Left hindlimb (tissue), 1 donor: ENCODE results near the gene ARHGAP23.

Source experiments
- DNase-seq: peaks from one replicate; pipeline ENCODE4 v3.0.0-alpha.2; 2018

Gene ARHGAP23

DNA sequence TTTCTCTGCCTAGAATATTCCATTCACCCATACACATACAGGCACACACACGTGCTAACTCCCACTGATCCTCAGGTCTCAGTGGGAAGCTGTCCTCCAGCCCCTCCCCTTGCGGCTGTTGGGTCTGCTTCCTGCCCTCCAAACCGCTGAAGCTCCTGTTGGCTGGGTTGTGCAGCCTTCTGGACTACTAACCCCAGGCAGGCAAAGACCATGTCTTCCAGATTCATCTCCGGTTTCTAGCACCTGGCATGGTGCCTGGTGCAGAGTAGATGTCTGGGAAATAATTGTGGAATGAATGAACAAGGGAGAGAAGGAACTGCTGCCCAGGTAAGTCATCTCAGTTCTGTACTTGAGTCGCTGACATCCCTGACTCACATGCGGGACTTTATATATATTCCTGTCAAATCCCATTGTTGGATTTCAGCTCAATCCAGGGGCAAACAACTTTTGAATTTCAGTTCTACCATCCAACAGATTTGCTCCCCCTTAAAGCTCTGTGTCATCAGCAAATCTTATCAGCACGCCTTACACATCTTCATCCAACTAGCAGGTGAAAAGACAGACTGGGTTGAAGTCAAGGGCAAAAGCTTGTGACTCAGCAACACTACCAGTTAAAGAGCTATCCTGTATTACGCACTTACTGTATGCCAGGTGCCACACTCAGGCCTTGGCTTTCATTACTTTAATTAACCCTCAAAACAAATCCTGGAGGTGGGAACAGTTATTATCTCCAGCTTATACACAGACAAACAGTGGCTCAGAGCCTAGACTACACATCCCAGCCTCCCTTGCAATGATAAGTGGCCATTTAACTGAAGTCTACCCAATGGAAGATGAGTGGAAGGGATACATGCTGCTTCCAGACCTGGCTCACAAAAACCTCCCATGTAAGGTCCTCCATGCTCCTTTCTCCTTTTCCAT, 126.4 kb downstream of the ARHGAP23 start:
- no peak for DNase-seq

DNA sequence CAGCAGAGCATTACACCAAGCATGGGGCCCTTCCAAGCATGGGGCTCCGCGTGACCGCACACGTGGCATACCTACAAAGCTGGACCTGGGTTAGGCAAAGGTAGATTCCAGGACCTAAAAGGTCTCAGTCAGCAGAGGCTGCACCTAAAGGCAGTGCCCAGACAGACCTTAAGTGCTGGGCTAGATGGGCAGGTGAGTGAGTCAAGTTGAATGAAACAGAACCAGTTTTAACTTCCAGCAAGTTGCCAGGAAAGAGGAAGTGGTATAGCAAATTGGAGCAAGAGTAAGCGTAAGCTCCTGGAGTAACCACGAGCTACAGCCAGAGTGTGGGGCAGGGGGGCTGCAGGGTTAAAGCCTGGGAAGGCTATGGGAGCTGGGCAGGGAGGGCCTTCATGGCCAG, 128.0 kb downstream of the ARHGAP23 start:
- DNase-seq, result no peak

DNA sequence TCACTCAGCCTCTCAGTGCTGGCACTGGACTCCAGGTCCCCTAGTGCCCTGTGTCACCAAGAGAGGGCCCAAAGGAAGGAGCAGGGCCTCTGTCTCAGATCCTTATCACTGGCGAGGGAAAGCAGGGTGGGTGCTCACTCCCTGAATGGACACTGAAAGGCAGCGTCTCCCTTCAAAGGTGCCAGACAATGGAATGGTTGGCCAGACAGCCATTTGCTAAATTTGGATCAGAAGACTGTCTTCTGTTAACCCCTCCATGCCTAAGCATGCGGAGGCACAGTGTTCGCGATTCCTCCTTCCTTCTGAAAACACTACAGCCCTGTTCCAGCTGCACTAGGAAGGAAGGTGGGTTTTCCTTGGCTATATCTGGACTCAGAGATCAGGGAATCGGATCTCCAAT, 129.1 kb downstream of the ARHGAP23 start:
- no peak for DNase-seq

DNA sequence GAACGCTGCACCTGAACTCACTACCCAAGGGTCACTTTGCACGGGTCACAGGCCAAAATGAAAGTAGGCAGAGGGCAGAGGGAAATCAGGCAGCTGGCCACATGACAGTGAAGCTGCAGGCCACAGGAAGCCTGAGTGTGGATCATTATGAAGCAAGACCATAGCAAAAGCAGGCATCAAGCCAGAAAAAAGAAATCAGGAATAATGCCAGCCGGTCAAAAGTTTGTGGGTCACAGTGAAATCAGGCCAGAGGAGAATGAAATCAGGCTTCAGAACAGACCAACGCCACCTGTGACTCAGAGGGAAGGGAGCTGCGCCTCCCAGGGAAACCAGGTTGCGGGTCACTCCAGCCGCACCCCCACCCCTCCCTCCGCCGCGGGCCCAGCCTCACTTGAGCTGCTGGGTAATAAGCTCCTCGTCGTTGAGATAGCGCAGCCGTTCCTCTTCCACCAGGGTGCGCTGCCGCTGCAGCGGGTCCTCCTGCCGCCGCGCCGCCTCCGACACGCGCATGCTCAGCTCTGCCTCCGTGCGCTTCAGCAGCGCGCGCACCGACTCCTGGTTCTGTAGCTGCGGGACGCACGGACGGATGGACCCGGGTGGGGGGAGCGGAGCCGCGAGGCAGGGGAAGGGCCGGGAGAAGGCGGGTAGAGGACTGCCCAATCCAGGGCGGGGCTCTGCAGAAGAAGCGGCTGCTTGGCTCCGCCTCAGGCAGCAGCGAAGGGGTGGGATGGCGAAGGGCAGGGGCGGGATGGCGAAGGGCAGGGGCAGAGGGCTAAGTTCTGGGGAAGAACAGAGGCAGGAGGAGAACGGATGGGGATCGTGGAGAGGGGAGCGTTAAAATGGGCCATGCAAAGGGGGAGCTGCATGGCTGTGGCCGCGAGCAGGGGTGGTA, 129.8 kb downstream of the ARHGAP23 start:
- DNase-seq, result peak; percentile 90

DNA sequence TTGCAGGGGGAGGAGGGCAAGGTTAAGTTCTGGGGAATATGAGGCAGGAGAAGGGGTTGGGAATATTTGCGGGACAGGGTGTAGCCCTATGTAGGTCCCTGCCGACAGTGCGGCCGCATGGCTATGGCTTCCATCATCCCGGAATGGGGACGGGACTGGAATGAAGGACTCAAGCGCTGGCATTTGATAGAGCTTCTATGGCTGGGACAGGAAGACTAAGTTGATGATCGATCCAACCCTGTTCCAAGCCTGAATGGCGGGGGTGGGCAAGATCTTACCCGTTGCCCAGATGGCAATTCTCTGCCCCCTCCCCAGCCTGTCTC, 130.4 kb downstream of the ARHGAP23 start:
- DNase-seq, result no peak

DNA sequence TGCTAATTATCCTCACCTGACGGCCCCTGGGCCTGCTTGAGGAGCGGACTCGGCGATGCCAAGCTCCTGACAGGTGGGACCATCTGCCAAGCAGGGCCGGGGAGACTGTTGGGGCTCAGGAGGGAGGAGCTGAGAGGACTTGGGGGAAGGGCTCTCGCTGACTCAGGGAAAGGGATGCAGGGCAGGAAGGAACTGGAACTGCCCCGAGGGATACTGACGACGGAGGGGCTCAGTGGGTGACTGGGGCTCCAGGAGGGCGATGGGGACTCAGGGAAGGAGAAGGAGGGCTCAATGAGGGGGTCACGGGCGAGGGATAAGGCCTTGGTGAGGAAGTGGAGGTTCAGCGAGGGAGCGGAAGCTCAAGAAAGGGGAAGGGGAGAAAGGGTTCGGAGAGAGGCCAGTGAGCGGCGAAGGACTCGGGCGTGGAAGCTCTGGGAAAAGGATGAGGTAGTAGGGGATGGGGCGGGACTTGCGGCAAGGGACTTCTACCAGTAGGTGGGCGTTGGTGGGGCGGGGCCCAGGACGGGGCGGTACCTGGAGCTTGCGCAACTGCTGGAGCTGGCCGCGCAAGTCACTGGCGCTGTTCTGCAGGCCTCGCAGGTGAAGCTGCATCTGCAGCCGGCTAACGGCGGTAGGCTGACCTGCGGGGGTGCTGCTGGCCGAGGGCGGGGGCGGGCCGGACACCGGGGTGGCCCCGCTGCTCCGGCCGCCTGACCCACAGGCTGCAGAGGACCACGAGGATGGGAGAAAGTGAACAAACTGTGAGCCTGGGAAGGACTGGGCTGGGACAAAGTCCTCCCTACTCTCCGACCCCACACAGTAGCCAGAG, 131.0 kb downstream of the ARHGAP23 start:
- peak; percentile 83 for DNase-seq

DNA sequence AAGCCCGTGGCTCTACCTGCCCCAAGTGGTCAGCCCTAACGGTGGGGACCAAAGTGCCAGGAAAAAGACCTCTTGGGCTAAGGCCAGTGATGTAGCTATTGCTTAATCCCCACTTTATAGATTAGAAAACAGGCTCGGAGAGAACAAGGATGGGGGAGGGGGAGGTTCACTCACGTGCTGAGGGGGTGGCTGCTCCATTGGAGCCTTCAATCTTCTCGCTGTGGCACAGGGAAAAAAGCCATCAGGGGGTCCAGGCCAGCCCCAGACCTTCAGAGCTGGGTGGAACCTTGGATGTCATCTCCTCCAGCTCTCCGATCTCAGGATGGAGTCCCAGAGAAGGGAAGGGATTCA, 131.6 kb downstream of the ARHGAP23 start:
- no peak for DNase-seq

DNA sequence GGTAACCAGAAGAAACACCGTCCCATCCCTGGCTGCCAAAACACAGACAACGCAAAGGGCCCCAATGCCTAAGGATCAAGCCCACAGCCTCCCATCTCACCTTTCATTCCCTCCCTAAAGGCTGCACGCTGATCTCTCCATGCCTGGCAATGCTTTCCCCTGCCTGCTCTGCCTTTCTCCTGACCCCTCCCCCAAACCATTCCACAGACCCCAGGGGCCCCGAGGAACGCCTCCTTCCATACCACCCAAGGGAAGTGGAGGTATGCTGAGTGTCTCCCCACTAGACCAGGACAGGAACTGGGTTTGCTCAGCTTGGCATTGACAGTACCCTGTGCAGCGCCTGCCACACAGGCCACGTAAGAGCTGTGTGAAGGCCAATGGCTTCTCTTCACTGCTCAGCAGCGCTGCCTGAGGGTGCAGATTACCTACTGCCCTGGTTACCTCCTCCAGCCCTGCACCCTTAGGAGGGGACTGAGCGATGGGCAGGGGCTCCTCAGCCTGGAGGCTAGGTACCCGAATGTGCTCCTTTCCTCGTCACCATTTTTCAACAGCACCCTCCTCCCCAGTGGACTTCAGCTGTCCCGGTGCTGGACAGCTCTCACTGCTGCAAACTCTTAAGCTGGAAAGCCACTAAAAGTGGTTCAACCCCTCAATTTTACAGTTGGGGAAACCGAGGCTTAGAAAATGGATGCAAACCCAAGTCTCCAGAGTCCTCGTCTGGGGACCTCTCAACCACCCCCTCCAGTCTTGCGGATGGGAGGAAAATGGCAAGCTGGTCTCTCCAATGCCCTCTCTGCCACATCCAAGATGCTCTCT, 132.4 kb downstream of the ARHGAP23 start:
- DNase-seq, result peak; percentile 19

DNA sequence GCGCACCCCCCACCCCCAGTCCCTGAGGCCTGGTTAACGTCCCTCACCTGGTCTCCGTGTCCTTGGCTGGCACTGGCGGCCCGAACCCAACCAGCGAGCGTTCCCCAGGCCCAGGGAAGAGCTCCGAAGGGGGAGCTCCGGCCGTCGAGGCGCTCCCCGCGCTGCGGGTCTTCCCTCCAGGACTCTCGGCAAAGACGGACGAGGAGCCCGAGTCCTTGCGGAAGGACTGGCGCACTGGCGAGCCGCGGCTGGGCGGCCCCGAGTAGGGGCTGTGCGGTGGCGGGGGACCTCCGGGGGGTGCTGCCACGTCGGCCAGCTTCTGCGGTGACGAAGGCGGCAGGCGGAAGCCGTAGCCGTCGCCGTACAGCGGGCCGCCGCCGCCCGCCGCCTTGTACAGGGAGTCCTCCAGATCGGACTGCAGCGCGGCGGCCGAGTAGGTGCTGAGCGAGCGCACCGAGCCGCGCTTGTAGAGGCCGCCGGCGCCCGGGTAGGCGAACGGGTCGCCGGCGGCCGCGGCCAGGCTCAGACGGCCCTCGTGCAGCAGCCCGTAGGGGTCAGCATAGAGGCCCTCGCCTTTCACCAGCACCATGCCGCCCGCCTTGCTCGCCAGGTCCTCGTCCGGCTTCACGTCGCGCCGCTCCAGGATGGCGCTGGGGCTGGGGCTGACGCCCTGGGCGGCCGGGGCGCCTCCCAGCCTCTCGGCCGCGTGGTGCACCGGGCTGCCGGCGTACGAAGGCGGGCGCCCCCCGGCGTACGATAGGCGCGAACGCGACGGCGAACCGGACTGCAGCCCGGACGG, 133.4 kb downstream of the ARHGAP23 start:
- peak; percentile 29 for DNase-seq
